CD14-positive monocyte (primary cell): ENCODE results near the gene RAB11FIP2. TPM values are rescaled to one million over a fixed set of nuclear protein-coding genes. Genes with fewer than 3 reads are reported as not detected.

Experiments used
- DNase-seq, 3 donors: peaks; one replicate each; pipeline ENCODE4 v3.0.0-alpha.2; 2011 to 2022
- H2AFZ ChIP-seq: 2 replicates; pipeline ENCODE4 v1.6.0; 2012; ENCODE audit warnings: mild to moderate bottlenecking, low read depth, low read length, inconsistent platforms; ENCODE audit not compliant: insufficient read depth, poor library complexity, severe bottlenecking
- H3K27ac ChIP-seq, 2 donors: 1 replicate in 1 of 2; 2 replicates in 1 of 2; pipeline ENCODE4 v1.5.1; 2012 to 2013; ENCODE audit warnings: low read length in 2 of 2, control low read depth in 1 of 2, inconsistent platforms in 1 of 2, low read depth in 1 of 2, mild to moderate bottlenecking in 1 of 2
- H3K27me3 ChIP-seq, 2 donors: one replicate each; pipeline versions ENCODE4 v1.6.0 to v1.6.1; 2011 to 2013; ENCODE audit warnings: low read length in 2 of 2; ENCODE audit not compliant: control insufficient read depth in 2 of 2, insufficient read depth in 2 of 2
- H3K36me3 ChIP-seq, 2 donors: replicated peaks in 1 of 2; 1 replicate in 1 of 2; 2 replicates in 1 of 2; pipeline versions ENCODE4 v1.5.1 to v1.6.1; 2012 to 2013; ENCODE audit warnings: low read length in 2 of 2, control low read depth in 1 of 2, inconsistent platforms in 1 of 2, mild to moderate bottlenecking in 1 of 2; ENCODE audit not compliant: insufficient read depth in 2 of 2, control insufficient read depth in 1 of 2
- H3K4me1 ChIP-seq, 2 donors: 1 replicate in 1 of 2; 2 replicates in 1 of 2; pipeline versions ENCODE4 v1.5.1 to v1.6.1; 2012 to 2013; ENCODE audit warnings: low read length in 2 of 2, control low read depth in 1 of 2, inconsistent platforms in 1 of 2, mild to moderate bottlenecking in 1 of 2, moderate library complexity in 1 of 2; ENCODE audit not compliant: insufficient read depth in 2 of 2, control insufficient read depth in 1 of 2
- H3K4me2 ChIP-seq: replicated peaks from 2 replicates; pipeline ENCODE3; 2012; ENCODE audit warnings: low read length, moderate library complexity, mild to moderate bottlenecking; ENCODE audit not compliant: poor library complexity, severe bottlenecking; ENCODE audit errors: extremely low read depth
- H3K4me3 ChIP-seq, 3 experiments: fragments of 200-600 bp in 1 of 3; sonication (generic) in 1 of 3; replicated peaks in 1 of 3; 1 replicate in 2 of 3; 2 replicates in 1 of 3; pipeline ENCODE4 v1.5.1; 2011 to 2013; ENCODE audit warnings: low read length in 3 of 3, mild to moderate bottlenecking in 3 of 3, control low read depth in 2 of 3, low read depth in 2 of 3, inconsistent platforms in 1 of 3, moderate library complexity in 1 of 3
- H3K79me2 ChIP-seq: 2 replicates; pipeline ENCODE4 v1.6.0; 2012; ENCODE audit warnings: mild to moderate bottlenecking, control low read depth, inconsistent platforms, low read length, moderate library complexity; ENCODE audit not compliant: insufficient read depth
- H3K9ac ChIP-seq: 2 replicates; pipeline ENCODE4 v1.6.0; 2017; ENCODE audit warnings: low read length, mild to moderate bottlenecking; ENCODE audit not compliant: insufficient read depth, poor library complexity, severe bottlenecking
- H3K9me3 ChIP-seq, 2 donors: replicated peaks in 1 of 2; 1 replicate in 1 of 2; 2 replicates in 1 of 2; pipeline versions ENCODE4 v1.5.1 to v1.6.1; 2012 to 2013; ENCODE audit warnings: low read length in 2 of 2, control low read depth in 1 of 2; ENCODE audit not compliant: control insufficient read depth in 1 of 2, insufficient read depth in 1 of 2
- H4K20me1 ChIP-seq: 2 replicates; pipeline ENCODE4 v1.6.0; 2012; ENCODE audit warnings: mild to moderate bottlenecking, low read length, control low read depth, moderate library complexity; ENCODE audit not compliant: insufficient read depth
- H3K27ac Mint-ChIP-seq, 7 donors: one replicate each; pipeline ENCODE4 v1.8.0; 2020; ENCODE audit warnings: mild to moderate bottlenecking in 7 of 7, mixed read lengths in 7 of 7, moderate library complexity in 6 of 7, inconsistent platforms in 2 of 7
- H3K27me3 Mint-ChIP-seq, 3 donors: one replicate each; pipeline ENCODE4 v1.8.0; 2021 to 2022; ENCODE audit warnings: low read depth in 3 of 3, mild to moderate bottlenecking in 3 of 3, mixed read lengths in 3 of 3, moderate library complexity in 3 of 3, inconsistent platforms in 1 of 3
- H3K36me3 Mint-ChIP-seq, 2 donors: one replicate each; pipeline ENCODE4 v1.8.0; 2020; ENCODE audit warnings: mixed read lengths in 2 of 2, inconsistent platforms in 1 of 2, mild to moderate bottlenecking in 1 of 2
- H3K4me1 Mint-ChIP-seq: one replicate; pipeline ENCODE4 v1.8.0; 2020; ENCODE audit warnings: mild to moderate bottlenecking, mixed read lengths
- H3K4me3 Mint-ChIP-seq, 2 donors: one replicate each; pipeline ENCODE4 v1.8.0; 2020; ENCODE audit warnings: mild to moderate bottlenecking in 2 of 2, mixed read lengths in 2 of 2, moderate library complexity in 1 of 2
- H3K9me3 Mint-ChIP-seq, 7 donors: one replicate each; pipeline ENCODE4 v1.8.0; 2020 to 2022; ENCODE audit warnings: mixed read lengths in 7 of 7, mild to moderate bottlenecking in 6 of 7, moderate library complexity in 6 of 7, inconsistent platforms in 2 of 7
- CTCF ChIP-seq: fragments of 200-600 bp; IDR thresholded peaks from one replicate; pipeline ENCODE4 v1.8.0; 2022; ENCODE audit warnings: antibody characterized with exemption, mild to moderate bottlenecking
- WGBS: methylation state at CpG from one replicate; pipeline ENCODE4 v1.1.5; 2013; ENCODE audit warnings: missing lambda C conversion rate; ENCODE audit not compliant: insufficient coverage; 5-methylcytosine and 5-hydroxymethylcytosine counted together
- intact Hi-C, 2 donors: fragments of 100-400 bp; cut with micrococcal nuclease; formaldehyde crosslinking; loops; one replicate each; pipeline versions ENCODE4 v1.15.0 to v1.15.1; 2023
- polyA plus RNA-seq, 3 donors: library from polyadenylated mRNA; depleted of rRNA in 1 of 3; unstranded in 2 of 3; stranded (reverse) in 1 of 3; fragments of 300-500 nt in 2 of 3; fragments of >200 nt in 1 of 3; fragmentation: Illumina TruSeq in 2 of 3; gene quantifications; 1 replicate in 2 of 3; 2 replicates in 1 of 3; pipeline ENCODE4 v1.2.3, GENCODE V29; 2012 to 2021

Gene RAB11FIP2
- polyA plus RNA-seq, 3 donors, result 3.5 to 6.7 (median 5.4) TPM

DNA sequence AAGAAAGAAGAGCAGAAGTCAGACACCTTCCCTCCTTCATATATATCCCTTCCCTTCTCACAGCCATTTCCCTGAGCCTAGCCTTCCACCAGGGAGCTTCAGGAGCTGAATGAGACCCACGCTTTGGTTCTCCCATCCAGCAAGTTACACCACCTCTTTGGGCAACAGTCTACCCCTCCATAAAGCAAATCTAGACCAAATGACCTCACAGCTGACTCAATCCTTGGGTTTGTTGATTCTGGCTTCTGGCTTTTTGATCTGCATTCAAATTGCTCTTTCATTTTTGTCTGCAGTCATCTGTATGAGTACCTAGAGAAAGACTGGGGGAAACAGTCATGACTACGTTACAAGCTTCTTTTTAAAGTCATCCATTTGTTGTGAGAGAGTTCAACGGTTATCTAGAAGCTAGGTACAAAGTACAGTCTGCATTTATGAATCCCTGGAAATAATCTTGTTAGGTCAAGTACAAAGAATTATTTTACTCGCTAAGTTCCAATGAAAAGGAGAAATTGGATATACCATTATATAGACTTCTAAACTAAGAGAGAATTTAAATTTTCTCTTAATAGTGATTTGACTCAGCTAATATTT is 86.3 kb downstream of the RAB11FIP2 start:
- Histone ChIP-seq H4K20me1 (no peaks in the 10 kb centered on the region), H3K4me1 (no peaks in the 10 kb centered on the region), H3K27ac (no peak overlapping the region), H3K4me3 (no peak overlapping the region), H3K79me2 (no peaks in the 10 kb centered on the region), H3K9ac (no peak overlapping the region), H3K27me3 (peaks cover 3% of the 10 kb centered on the region in 2 donors), H3K9me3 (no peaks in the 10 kb centered on the region), H2AFZ (no peak overlapping the region), H3K36me3 (no peaks in the 10 kb centered on the region), H3K4me2 (no peak overlapping the region)
- H3K4me3 Mint-ChIP-seq, result no peak overlapping the region
- no peak for DNase-seq
- H3K36me3 Mint-ChIP-seq, result no peaks in the 10 kb centered on the region
- intact Hi-C loops, result no loop called here
- TF ChIP-seq CTCF, result no peak
- H3K4me1 Mint-ChIP-seq, result no peaks in the 10 kb centered on the region
- H3K27ac Mint-ChIP-seq, result no peak overlapping the region
- peaks cover 0 to 2% (median 0%) of the 10 kb centered on the region in 7 donors for H3K9me3 Mint-ChIP-seq
- peaks cover 0 to 11% (median 7%) of the 10 kb centered on the region in 3 donors for H3K27me3 Mint-ChIP-seq
- WGBS, result 75% methylated on average over 1 of the region's 4 CpGs

GRCh38 chr10:117956972-117957371 is 89.8 kb downstream of the RAB11FIP2 start:
- WGBS, result no CpG with 5 or more reads among the region's 2 CpGs
- intact Hi-C loops, result no loop called here
- no peak overlapping the region for H3K4me3 Mint-ChIP-seq

More at GRCh38 chr10:117956972-117957371, 89.8 kb downstream of the RAB11FIP2 start:
- H3K4me1 ChIP-seq, result no peaks in the 10 kb centered on the region
- no peaks in the 10 kb centered on the region for H3K36me3 ChIP-seq
- Mint-ChIP-seq H3K27me3 (peaks cover 0 to 7% (median 6%) of the 10 kb centered on the region in 3 donors), H3K27ac (no peak overlapping the region), H3K9me3 (peaks cover 0 to 3% (median 2%) of the 10 kb centered on the region in 7 donors), H3K36me3 (no peaks in the 10 kb centered on the region), H3K4me1 (no peaks in the 10 kb centered on the region)
- H2AFZ ChIP-seq, result no peak overlapping the region
- H3K4me3 ChIP-seq, result no peak overlapping the region
- no peaks in the 10 kb centered on the region for H4K20me1 ChIP-seq
- no peak for TF ChIP-seq CTCF
- H3K27me3 ChIP-seq, result peaks cover 0 to 3% of the 10 kb centered on the region in 2 donors
- no peak for DNase-seq
- no peak overlapping the region for H3K9ac ChIP-seq
- no peak overlapping the region for H3K27ac ChIP-seq
- no peaks in the 10 kb centered on the region for H3K79me2 ChIP-seq
- no peak overlapping the region for H3K4me2 ChIP-seq
- no peaks in the 10 kb centered on the region for H3K9me3 ChIP-seq
